Measurements from ENCODE around the gene HNRNPA2B1.

Gene HNRNPA2B1

GRCh38 chr7:26143298-26144048 lies 57.1 kb downstream of the HNRNPA2B1 start:
- no peaks in the 10 kb centered on the region for H3K9me3 Mint-ChIP-seq
- H3K4me1 Mint-ChIP-seq (ENCODE audit: low read depth) = no peaks in the 10 kb centered on the region
- H3K4me3 Mint-ChIP-seq = no peak overlapping the region
- H3K36me3 Mint-ChIP-seq (ENCODE audit: low read depth) = no peaks in the 10 kb centered on the region
- peaks cover 3% of the 10 kb centered on the region for H3K27me3 Mint-ChIP-seq (ENCODE audit: low read depth)
- H3K27ac Mint-ChIP-seq = no peak overlapping the region

- no peaks in the 10 kb centered on the region for H3K9me3 Mint-ChIP-seq
- H3K36me3 Mint-ChIP-seq (ENCODE audit: low read depth) = no peaks in the 10 kb centered on the region
- H3K27ac Mint-ChIP-seq = no peak overlapping the region
- peaks cover 6% of the 10 kb centered on the region for H3K27me3 Mint-ChIP-seq (ENCODE audit: low read depth)
- H3K4me1 Mint-ChIP-seq (ENCODE audit: low read depth) = peaks cover 2% of the 10 kb centered on the region
- no peak overlapping the region for H3K4me3 Mint-ChIP-seq
Measured at GRCh38 chr7:26141077-26141476, 59.5 kb downstream of the HNRNPA2B1 start.

GRCh38 chr7:26140380-26140779 lies 60.2 kb downstream of the HNRNPA2B1 start:
- Mint-ChIP-seq H3K36me3 (ENCODE audit: low read depth) (no peaks in the 10 kb centered on the region), H3K9me3 (no peaks in the 10 kb centered on the region), H3K27ac (no peak overlapping the region), H3K27me3 (ENCODE audit: low read depth) (peaks cover 6% of the 10 kb centered on the region), H3K4me1 (ENCODE audit: low read depth) (peaks cover 2% of the 10 kb centered on the region), H3K4me3 (no peak overlapping the region)
